Upper lobe of left lung (tissue), 6 donors: Measurements from ENCODE around the gene POLA2. TPM values are rescaled to one million over a fixed set of nuclear protein-coding genes. Genes with fewer than 3 reads are reported as not detected.
"Not testable (repeated sequence)": the region's sequence is repeated elsewhere in the genome, so short reads cannot be mapped to it uniquely, and the experiment has no call there.

ENCODE experiments used
- ATAC-seq, 2 donors: fragments of 200-7000 bp; cut with Tn5 transposase; one replicate each; pipeline ENCODE4 v1.9.1; 2022; ENCODE audit warnings: mild to moderate bottlenecking in 2 of 2, moderate library complexity in 2 of 2; ENCODE audit not compliant: low FRiP score in 2 of 2
- DNase-seq, 2 donors: peaks; one replicate each; pipeline ENCODE4 v3.0.0-alpha.2; 2019 to 2020
- H3K27ac ChIP-seq, 4 donors: fragments of 200-600 bp; sonication (generic); one replicate each; pipeline ENCODE4 v1.5.1; 2016 to 2019
- H3K27me3 ChIP-seq, 4 donors: fragments of 200-600 bp; sonication (generic); one replicate each; pipeline ENCODE4 v1.5.1; 2017 to 2019
- H3K36me3 ChIP-seq, 4 donors: fragments of 200-600 bp; sonication (generic); one replicate each; pipeline ENCODE4 v1.5.1; 2016 to 2019
- H3K4me1 ChIP-seq, 4 donors: fragments of 200-600 bp; sonication (generic); one replicate each; pipeline ENCODE4 v1.5.1; 2018 to 2019
- H3K4me3 ChIP-seq, 4 donors: fragments of 200-600 bp; sonication (generic); one replicate each; pipeline ENCODE4 v1.5.1; 2017 to 2019; ENCODE audit warnings: mild to moderate bottlenecking in 2 of 4, moderate library complexity in 1 of 4
- H3K9me3 ChIP-seq, 4 donors: fragments of 200-600 bp; sonication (generic); one replicate each; pipeline ENCODE4 v1.5.1; 2018 to 2019
- CTCF ChIP-seq, 6 experiments: fragments of 450-650 bp in 4 of 6; fragments of 200-600 bp in 2 of 6; sonication (generic) in 2 of 6; IDR thresholded peaks; one replicate each; pipeline ENCODE4 v1.5.1; 2016 to 2019; ENCODE audit warnings: antibody characterized with exemption in 6 of 6
- EP300 ChIP-seq, 4 donors: sonication (generic); formaldehyde crosslinking; IDR thresholded peaks; one replicate each; pipeline ENCODE4 v1.5.1; 2017; ENCODE audit warnings: antibody characterized with exemption in 4 of 4, control low read depth in 2 of 4
- POLR2A ChIP-seq, 4 donors: fragments of 450-650 bp; IDR thresholded peaks; one replicate each; pipeline ENCODE4 v1.5.1; 2016 to 2017; ENCODE audit warnings: antibody characterized with exemption in 4 of 4, mild to moderate bottlenecking in 2 of 4
- POLR2AphosphoS5 ChIP-seq, 2 donors: sonication (generic); formaldehyde crosslinking; IDR thresholded peaks; one replicate each; pipeline ENCODE4 v1.5.1; 2017; ENCODE audit warnings: antibody characterized with exemption in 2 of 2
- WGBS, 2 donors: methylation state at CpG; one replicate each; pipeline ENCODE4 v1.1.5; 2017 to 2018; 5-methylcytosine and 5-hydroxymethylcytosine counted together
- total RNA-seq, 6 donors: library from RNA; depleted of rRNA in 4 of 6; stranded (reverse); fragments of >200 nt in 4 of 6; gene quantifications; one replicate each; pipeline versions ENCODE4 v1.1.0 to v1.2.1, GENCODE V29; 2016 to 2021
- donor health status: DM: no; HTN: no; CAD: no; lungs with moderate emphysema.
- donor health status: DM: no; HTN: yes; CAD: no; lungs with severe emphysema.

POLA2 gene
- total RNA-seq, 6 donors from 2014 or later = 6.0 to 19.9 (median 8.7) TPM

DNA sequence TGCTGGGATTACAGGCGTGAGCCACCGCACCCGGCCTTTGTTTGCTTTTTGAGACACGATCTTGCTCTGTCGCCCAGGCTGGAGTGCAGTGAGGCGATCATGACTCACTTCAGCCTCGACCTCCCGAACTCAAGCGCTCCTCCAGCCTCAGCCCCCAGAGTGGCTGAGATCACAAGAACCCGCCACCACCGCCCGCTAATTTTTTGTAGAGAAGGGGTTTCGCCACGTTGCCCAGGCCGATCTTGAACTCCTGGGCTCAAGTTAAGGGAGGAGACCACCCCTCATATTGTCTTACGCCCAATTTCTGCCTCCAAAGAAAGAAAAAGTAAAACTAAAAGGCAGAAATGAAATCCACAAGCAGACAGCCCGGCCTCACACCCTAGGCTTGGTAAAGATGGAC, 1.5 kb upstream of the POLA2 start:
- no peak for TF ChIP-seq POLR2A (IDR thresholded peaks at IDR 0.05)
- no peak for TF ChIP-seq EP300 (IDR thresholded peaks at IDR 0.05)
- no peak for TF ChIP-seq POLR2AphosphoS5 (IDR thresholded peaks at IDR 0.05)
- TF ChIP-seq CTCF (IDR thresholded peaks at IDR 0.05) = no peak
- H3K4me1 ChIP-seq = peaks cover 12 to 29% (median 13%) of the 10 kb centered on the region in 4 donors
- 97 to 98% methylated on average over 15 to 17 of the region's 17 CpGs for whole genome bisulfite sequencing, 2 donors
- no peaks in the 10 kb centered on the region for H3K9me3 ChIP-seq
- no peak overlapping the region for H3K4me3 ChIP-seq
- ATAC-seq (no peak), DNase-seq (no peak)
- no peaks in the 10 kb centered on the region for H3K36me3 ChIP-seq
- H3K27me3 ChIP-seq = no peaks in the 10 kb centered on the region
- H3K27ac ChIP-seq = no peak overlapping the region

GRCh38 chr11:65260756-65261590, 789 bp upstream of the POLA2 start:
- Histone ChIP-seq H3K9me3 (no peaks in the 10 kb centered on the region), H3K27me3 (no peaks in the 10 kb centered on the region), H3K4me1 (peaks cover 12 to 29% (median 13%) of the 10 kb centered on the region in 4 donors), H3K4me3 (peak overlapping the region; percentile 21 to 82 (median 72)), H3K27ac (peak overlapping the region; percentile 87 to 93 (median 90)), H3K36me3 (no peaks in the 10 kb centered on the region)
- DNase-seq (no peak), ATAC-seq (peak; percentile 11 to 57)
- WGBS, 2 donors = 66 to 67% methylated on average over 26 of the region's 26 CpGs
- no peak for TF ChIP-seq POLR2AphosphoS5 (IDR thresholded peaks at IDR 0.05)
- no peak for TF ChIP-seq EP300 (IDR thresholded peaks at IDR 0.05)
- TF ChIP-seq POLR2A (IDR thresholded peaks at IDR 0.05) = no peak

GRCh38 chr11:65262381-65262680, 569 bp downstream of the POLA2 start:
- TF ChIP-seq CTCF (IDR thresholded peaks at IDR 0.05) (no peak), POLR2A (IDR thresholded peaks at IDR 0.05) (no peak), EP300 (IDR thresholded peaks at IDR 0.05) (no peak), POLR2AphosphoS5 (IDR thresholded peaks at IDR 0.05) (no peak)
- Histone ChIP-seq H3K4me1 (peaks cover 12 to 29% (median 13%) of the 10 kb centered on the region in 4 donors), H3K9me3 (no peaks in the 10 kb centered on the region), H3K27me3 (no peaks in the 10 kb centered on the region), H3K36me3 (peaks cover 0 to 6% (median under 1%) of the 10 kb centered on the region in 4 donors), H3K4me3 (peak overlapping the region; percentile 42 to 82 (median 72)), H3K27ac (peak overlapping the region; percentile 87 to 93 (median 90))
- peak in 1 of 2 donors; percentile 54 for DNase-seq
- ATAC-seq = peak; percentile 73 to 84
- WGBS, 2 donors = 0 to 2% methylated on average over 14 to 16 of the region's 16 CpGs

DNA sequence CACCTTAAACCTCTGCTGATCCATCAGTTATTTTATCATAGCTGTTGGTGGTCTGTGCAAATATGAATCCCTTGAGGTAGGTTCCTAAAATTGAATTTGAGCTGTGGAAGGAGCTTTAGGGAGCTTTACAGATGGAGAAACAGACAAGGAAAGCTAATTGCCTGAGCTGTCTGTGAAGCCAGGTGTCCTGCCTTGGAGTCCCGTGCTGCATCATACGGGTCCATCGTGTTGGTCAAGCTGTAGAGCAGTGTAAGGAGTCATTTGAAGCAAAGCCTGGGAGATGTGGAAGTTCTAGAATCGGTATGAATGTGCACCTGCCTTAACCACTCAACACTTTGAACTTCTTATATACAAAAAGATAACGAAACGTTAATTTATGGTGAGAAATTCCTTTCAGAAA, 1.0 kb downstream of the POLA2 start:
- peak overlapping the region in 3 of 4 donors; percentile 70 to 82 (median 73) for H3K4me3 ChIP-seq
- H3K27ac ChIP-seq = peak overlapping the region; percentile 87 to 93 (median 90)
- H3K4me1 ChIP-seq = peaks cover 12 to 29% (median 14%) of the 10 kb centered on the region in 4 donors
- ATAC-seq = no peak
- no peaks in the 10 kb centered on the region for H3K27me3 ChIP-seq
- TF ChIP-seq POLR2A (IDR thresholded peaks at IDR 0.05) (no peak), EP300 (IDR thresholded peaks at IDR 0.05) (no peak), POLR2AphosphoS5 (IDR thresholded peaks at IDR 0.05) (no peak), CTCF (IDR thresholded peaks at IDR 0.05) (no peak)
- H3K36me3 ChIP-seq = peaks cover 0 to 11% (median 3%) of the 10 kb centered on the region in 4 donors
- no peak for DNase-seq
- WGBS, 2 donors = 28 to 36% methylated on average over 6 of the region's 6 CpGs
- H3K9me3 ChIP-seq = no peaks in the 10 kb centered on the region

DNA sequence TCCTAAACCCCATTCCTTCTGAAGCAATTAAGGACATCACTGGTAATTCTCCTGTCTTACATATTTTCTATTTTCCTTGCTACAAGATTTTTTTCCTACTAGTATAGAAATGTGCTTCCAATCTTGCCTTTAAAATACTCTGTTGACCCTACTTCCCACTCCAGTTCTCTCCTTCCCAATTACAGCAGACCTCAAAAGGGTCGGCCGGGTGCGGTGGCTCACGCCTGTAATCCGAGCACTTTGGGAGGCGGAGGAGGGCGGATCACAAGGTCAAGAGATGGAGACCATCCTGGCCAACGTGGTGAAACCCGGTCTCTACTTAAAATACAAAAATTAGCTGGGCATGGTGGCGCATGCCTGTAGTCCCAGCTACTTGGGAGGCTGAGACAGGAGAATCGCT, 3.0 kb downstream of the POLA2 start:
- not testable (repeated sequence) for H3K9me3 ChIP-seq

More for the DNA sequence above, 3.0 kb downstream of the POLA2 start:
- H3K4me1 ChIP-seq = peaks cover 12 to 29% (median 16%) of the 10 kb centered on the region in 4 donors
- not testable (repeated sequence) for H3K27ac ChIP-seq, ATAC-seq, H3K4me3 ChIP-seq, H3K27me3 ChIP-seq, DNase-seq
- peaks cover 0 to 29% (median 5%) of the 10 kb centered on the region in 4 donors for H3K36me3 ChIP-seq
- 93 to 94% methylated on average over 11 of the region's 11 CpGs for WGBS, 2 donors
